HG02973 (cell line): Measurements from ENCODE around the gene NOP16.
"Not testable (repeated sequence)": the region's sequence is repeated elsewhere in the genome, so short reads cannot be mapped to it uniquely, and the experiment has no call there.

ENCODE experiments used
- ATAC-seq: cut with Tn5 transposase; IDR thresholded peaks from one replicate; pipeline ENCODE4 v1.9.1; 2021; ENCODE audit warnings: moderate library complexity; ENCODE audit not compliant: unreplicated experiment

Gene NOP16

DNA sequence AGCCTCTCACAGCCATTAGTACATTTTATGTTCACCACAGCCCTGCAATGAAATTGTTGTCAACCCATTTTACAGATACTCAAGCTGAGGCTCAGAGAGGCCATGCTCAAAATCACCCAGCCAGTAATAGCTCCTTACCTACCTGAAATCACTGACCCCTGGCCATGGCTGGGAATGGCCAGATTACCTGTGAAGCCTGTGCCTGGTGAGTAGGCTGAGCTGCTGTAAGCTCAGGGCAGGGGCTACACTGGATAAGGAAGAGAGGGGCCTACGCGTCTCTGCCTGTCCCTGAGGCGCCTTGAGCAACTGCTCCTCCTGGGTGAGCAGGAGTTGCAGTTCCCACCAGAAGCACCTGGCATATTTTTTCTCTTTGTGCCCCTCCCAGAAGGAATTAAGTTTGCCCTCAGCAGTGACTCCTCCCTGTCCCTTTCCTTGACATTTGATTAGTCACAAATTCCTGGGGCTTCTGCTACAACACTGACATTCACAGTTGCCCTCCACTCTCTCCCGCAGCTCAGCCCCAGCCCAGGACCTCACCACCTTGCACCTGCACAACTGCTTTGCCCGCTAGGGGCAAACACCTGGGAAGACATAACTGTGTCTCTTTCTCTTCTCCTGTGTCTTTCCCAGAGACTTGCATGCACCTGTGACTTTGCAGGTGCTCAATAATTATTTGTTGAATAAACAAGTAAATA lies 22.2 kb upstream of the NOP16 start:
- no peak for ATAC-seq

DNA sequence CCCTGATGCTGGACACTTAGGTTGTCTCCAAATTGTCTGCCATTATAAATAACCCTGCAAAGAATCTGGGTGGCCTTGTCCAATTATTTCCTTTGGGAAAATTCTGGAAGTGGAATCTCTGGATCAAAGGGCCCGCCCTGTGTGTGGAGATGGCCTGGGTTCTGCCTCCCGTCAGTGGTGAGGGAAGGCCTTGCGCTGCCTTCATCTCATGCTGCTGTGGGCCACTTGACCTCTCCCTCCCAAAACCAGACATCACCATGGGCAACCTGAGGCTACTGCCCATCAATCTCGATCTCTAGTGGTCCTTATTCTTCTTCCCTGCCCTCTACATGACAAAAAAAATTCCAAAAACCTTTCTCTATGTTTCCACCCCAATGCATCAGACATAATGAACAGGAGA lies 21.4 kb upstream of the NOP16 start:
- ATAC-seq: no peak

- ATAC-seq: no peak
Measured at GRCh38 chr5:176408590-176408989, 20.2 kb upstream of the NOP16 start.

GRCh38 chr5:176408252-176408573 lies 19.8 kb upstream of the NOP16 start:
- ATAC-seq: not testable (repeated sequence)

DNA sequence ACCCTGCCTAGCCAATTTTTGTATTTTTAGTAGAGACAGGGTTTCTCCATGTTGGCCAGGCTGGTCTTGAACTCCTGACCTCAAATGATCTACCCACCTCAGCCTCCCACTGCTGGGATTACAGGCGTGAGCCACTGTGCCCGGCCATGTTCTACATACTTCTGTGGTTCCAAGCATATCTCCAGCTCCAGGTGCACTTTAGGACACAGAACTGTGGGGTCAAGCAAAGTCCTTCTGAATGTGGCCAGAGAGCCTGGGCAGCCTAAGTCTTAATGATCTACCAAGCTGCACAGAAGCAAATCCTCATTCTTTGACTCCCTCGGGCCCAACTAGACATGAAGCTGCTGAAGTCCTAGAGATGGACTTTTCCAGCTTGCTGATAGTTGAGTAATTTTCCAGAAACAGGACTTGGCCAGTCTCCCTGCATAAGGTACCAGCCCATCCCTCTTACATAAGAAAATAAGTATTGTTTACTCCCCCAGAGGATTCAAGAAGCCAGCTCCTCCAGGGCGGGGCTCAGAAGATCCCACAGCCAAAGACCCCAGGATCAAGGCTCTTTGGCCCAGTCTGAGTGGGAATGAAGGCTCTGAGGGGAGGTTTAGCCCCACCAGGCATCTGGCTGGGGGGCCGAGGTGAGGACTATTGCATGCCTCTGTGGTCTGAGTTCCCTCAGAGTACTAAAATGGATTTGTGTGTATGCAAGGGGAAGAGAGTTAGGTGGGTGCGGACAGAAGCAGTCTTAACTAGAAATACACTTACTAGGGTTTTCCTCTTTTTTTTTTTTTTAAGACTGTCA lies 19.3 kb upstream of the NOP16 start:
- no peak for ATAC-seq

GRCh38 chr5:176406436-176407052 lies 18.1 kb upstream of the NOP16 start:
- ATAC-seq: no peak

DNA sequence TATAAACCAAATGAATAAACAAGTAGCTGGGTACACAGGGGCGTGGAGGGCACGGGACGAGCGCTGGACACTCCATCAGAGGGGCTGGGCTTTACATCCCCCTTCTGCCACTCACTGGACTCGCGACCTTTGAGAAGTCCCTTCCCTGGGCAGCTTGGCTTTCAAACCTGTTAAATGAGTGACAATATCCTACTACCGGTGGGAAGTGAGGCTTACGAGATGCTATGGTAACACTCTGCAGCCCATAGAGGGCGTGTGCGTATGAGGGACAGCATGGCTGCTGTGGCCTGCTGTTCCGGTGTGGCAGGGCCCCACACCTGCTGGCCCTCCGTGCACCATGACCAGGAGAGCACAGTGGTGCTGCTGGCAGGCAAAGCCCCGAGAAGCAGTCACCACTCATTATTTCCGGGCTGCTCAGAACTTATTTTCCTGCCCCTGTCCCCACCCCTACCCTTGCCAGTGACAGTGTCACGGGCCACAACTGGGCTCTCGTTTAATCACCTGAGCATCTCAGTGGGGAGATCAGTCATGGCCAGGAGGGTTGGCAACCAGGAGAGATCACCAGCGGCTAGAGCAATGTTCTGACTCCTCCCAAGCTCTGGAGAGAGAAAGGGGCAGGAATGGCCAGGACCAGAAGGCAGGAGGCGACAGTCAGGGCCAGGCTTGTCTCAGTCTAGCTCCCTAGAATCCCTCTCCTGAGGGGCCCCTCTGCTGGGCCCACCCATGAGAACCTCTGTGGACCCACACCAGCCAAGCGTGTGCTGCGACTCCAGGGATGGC lies 17.4 kb upstream of the NOP16 start:
- no peak for ATAC-seq

GRCh38 chr5:176401281-176402205 lies 13.1 kb upstream of the NOP16 start:
- ATAC-seq: no peak

GRCh38 chr5:176400382-176401156 lies 12.2 kb upstream of the NOP16 start:
- no peak for ATAC-seq

GRCh38 chr5:176397736-176398420 lies 9.5 kb upstream of the NOP16 start:
- ATAC-seq: no peak

- ATAC-seq: no peak
Measured at GRCh38 chr5:176396330-176396729, 7.9 kb upstream of the NOP16 start.

DNA sequence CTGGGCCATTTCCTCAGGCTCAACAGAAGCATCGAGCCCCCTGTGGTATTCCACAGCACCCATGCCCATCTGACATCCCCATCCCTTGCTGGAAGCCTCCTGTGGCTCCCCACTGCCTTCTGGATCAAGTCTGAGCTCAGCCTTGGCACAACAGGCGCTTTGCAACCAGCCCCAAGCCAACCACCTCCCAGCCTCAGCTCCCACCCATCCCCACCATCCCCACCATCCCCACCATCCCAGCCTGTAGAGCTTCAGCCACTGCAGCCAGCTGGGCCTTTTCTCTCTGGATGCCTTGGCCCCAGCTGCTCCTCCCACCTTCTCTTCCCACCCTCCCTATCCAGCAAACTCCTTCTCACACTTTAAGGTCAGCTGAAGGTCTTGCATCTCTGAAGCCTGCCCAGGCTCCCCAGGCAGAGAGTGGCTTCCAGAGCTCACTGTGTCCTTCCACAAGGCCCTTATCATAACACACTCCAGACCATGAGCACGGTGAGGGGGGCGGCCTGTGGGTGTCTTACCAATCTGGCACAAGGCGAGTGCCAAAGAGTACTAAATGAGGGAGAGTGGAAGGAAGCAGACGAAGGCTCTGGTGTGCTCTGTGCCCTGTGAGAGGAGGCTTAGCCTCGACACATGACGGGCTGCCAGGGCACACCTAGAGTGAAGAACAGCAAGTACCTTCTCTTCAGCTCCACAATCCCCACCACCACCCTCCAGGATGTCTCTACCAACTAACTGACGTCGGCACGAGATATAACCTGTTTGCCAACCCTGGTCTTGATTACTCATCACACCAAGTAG lies 6.7 kb upstream of the NOP16 start:
- no peak for ATAC-seq

- no peak for ATAC-seq
Measured at GRCh38 chr5:176394096-176394495, 5.7 kb upstream of the NOP16 start.

DNA sequence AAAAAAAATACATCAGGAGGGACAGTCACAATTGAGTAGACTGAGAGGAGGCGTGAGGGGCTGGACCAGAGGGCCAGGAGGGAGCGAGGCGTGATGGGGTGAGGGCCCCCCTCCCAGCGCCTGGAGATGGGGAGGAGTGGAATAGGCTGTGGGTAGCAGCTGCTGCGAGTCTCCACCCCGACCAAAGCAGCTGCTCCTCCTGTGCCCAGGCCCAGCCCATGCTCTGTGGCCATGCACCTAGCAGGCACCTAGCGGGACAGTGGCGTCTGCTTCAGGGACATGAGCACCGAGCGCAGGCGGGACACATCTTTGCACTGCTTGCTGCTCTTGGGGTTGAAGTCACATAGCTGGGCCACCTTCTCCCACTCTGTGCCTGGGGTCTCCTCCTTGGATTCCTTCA lies 4.1 kb upstream of the NOP16 start:
- ATAC-seq: no peak

DNA sequence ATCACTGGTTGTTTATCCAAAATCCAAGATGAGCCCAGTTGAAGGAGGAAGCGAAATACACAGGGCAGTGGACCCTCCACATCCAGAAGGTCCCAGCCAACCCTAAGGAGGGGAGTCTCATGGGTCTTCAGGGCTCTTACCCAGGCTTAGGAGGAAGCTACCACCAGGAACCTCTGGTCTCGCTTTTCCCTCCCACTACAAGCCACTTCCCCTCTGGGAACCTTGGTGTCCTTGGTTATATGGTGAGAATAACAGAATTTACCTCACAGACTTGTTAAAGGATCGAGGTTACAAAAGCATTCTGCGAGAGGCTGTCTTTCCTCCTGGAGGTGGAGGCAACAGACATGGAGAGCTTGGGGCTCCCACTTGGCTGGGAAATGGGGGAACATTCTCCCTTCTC lies 3.6 kb upstream of the NOP16 start:
- ATAC-seq: no peak

- ATAC-seq: no peak
Measured at GRCh38 chr5:176391479-176391878, 3.1 kb upstream of the NOP16 start.

GRCh38 chr5:176389135-176390123 lies 1.0 kb upstream of the NOP16 start:
- ATAC-seq: peak; percentile 21
